Cerebellar nuclear complex (tissue), 1 donor: Measurements from ENCODE around the gene MMP19.

ENCODE experiments used
- DNase-seq, 2 experiments: peaks; one replicate each; lab custom pipeline; 2025; lab: John Stamatoyannopoulos, UW

Gene MMP19

GRCh38 chr12:55815473-55815872 lies 27.3 kb downstream of the MMP19 start:
- no peak for DNase-seq

GRCh38 chr12:55814257-55814656 lies 28.5 kb downstream of the MMP19 start:
- no peak for DNase-seq

- no peak for DNase-seq
Measured at GRCh38 chr12:55812088-55812487, 30.6 kb downstream of the MMP19 start.

GRCh38 chr12:55809274-55809673 lies 33.5 kb downstream of the MMP19 start:
- DNase-seq, result no peak

GRCh38 chr12:55806982-55807381 lies 35.8 kb downstream of the MMP19 start:
- no peak for DNase-seq

- DNase-seq, result no peak
Measured at GRCh38 chr12:55797550-55797949, 45.2 kb downstream of the MMP19 start.

- DNase-seq, result no peak
Measured at GRCh38 chr12:55797068-55797467, 45.7 kb downstream of the MMP19 start.

- no peak for DNase-seq
Measured at GRCh38 chr12:55795950-55796349, 46.8 kb downstream of the MMP19 start.

- no peak for DNase-seq
Measured at GRCh38 chr12:55789893-55790292, 52.8 kb downstream of the MMP19 start.

GRCh38 chr12:55789171-55789570 lies 53.6 kb downstream of the MMP19 start:
- DNase-seq, result no peak

- no peak for DNase-seq
Measured at GRCh38 chr12:55788546-55788945, 54.2 kb downstream of the MMP19 start.
